Stimulated activated CD8-positive, alpha-beta memory T cell treated with anti-CD3 and anti-CD28 coated beads, Interleukin-15, amount 100 ng/mL, for 24 hours (primary cell): ENCODE results near the gene VPS37C.
"Not testable (repeated sequence)": the region's sequence is repeated elsewhere in the genome, so short reads cannot be mapped to it uniquely, and the experiment has no call there.

Experiments
- DNase-seq: peaks from one replicate; pipeline ENCODE4 v3.0.0-alpha.2; 2020; ENCODE audit warnings: low read depth

The VPS37C gene

GRCh38 chr11:61095021-61095420 is 66.2 kb downstream of the VPS37C start:
- DNase-seq = no peak

GRCh38 chr11:61094167-61094566 is 67.1 kb downstream of the VPS37C start:
- not testable (repeated sequence) for DNase-seq

GRCh38 chr11:61092908-61093763 is 68.1 kb downstream of the VPS37C start:
- no peak for DNase-seq

GRCh38 chr11:61092280-61092766 is 68.9 kb downstream of the VPS37C start:
- DNase-seq = no peak

- DNase-seq = no peak
Observed at GRCh38 chr11:61091373-61092279, 69.6 kb downstream of the VPS37C start.

- no peak for DNase-seq
Observed at GRCh38 chr11:61090982-61091372, 70.2 kb downstream of the VPS37C start.

GRCh38 chr11:61090521-61090920 is 70.7 kb downstream of the VPS37C start:
- DNase-seq = no peak

GRCh38 chr11:61089806-61090491 is 71.3 kb downstream of the VPS37C start:
- no peak for DNase-seq

GRCh38 chr11:61087426-61088119 is 73.7 kb downstream of the VPS37C start:
- DNase-seq = no peak

GRCh38 chr11:61083601-61084147 is 77.6 kb downstream of the VPS37C start:
- no peak for DNase-seq

GRCh38 chr11:61082931-61083531 is 78.2 kb downstream of the VPS37C start:
- no peak for DNase-seq

GRCh38 chr11:61082062-61082870 is 79.0 kb downstream of the VPS37C start:
- no peak for DNase-seq

- no peak for DNase-seq
Observed at GRCh38 chr11:61080986-61081590, 80.1 kb downstream of the VPS37C start.

GRCh38 chr11:61080526-61080925 is 80.7 kb downstream of the VPS37C start:
- DNase-seq = no peak
